Endodermal cell (in vitro differentiated cells): ENCODE measurements around the gene SLC1A7. TPM values are rescaled to one million over a fixed set of nuclear protein-coding genes. Genes with fewer than 3 reads are reported as not detected.

Experiments used
- DNase-seq: peaks from one replicate; pipeline ENCODE4 v3.0.0-alpha.2; 2017
- H3K27ac ChIP-seq: 2 replicates; pipeline ENCODE4 v1.5.1; 2013; ENCODE audit warnings: mild to moderate bottlenecking, low read depth, low read length, moderate library complexity
- H3K27me3 ChIP-seq: 2 replicates; pipeline ENCODE4 v1.6.1; 2013; ENCODE audit warnings: mild to moderate bottlenecking, low read length, moderate library complexity; ENCODE audit not compliant: insufficient read depth, control insufficient read depth, poor library complexity, severe bottlenecking
- H3K36me3 ChIP-seq: 2 replicates; pipeline ENCODE4 v1.7.0; 2013; ENCODE audit warnings: mild to moderate bottlenecking, low read length, moderate library complexity; ENCODE audit not compliant: control insufficient read depth, insufficient read depth
- H3K4me1 ChIP-seq: one replicate; pipeline ENCODE4 v1.7.0; 2013; ENCODE audit warnings: low read length; ENCODE audit not compliant: control insufficient read depth, insufficient read depth
- H3K4me3 ChIP-seq: 2 replicates; pipeline ENCODE4 v1.5.1; 2013; ENCODE audit warnings: mild to moderate bottlenecking, low read length, moderate library complexity
- H3K9ac ChIP-seq: 2 replicates; pipeline ENCODE4 v1.6.1; 2013; ENCODE audit warnings: mild to moderate bottlenecking, low read length, moderate library complexity; ENCODE audit not compliant: poor library complexity, severe bottlenecking; ENCODE audit errors: extremely low read depth
- H3K9me3 ChIP-seq: 2 replicates; pipeline ENCODE4 v1.6.1; 2013; ENCODE audit warnings: mild to moderate bottlenecking, low read length, moderate library complexity; ENCODE audit not compliant: control insufficient read depth
- H3K27ac Mint-ChIP-seq: 2 replicates; pipeline ENCODE4 v1.8.0; 2020; ENCODE audit warnings: mixed read lengths
- H3K27me3 Mint-ChIP-seq: 2 replicates; pipeline ENCODE4 v1.8.0; 2021; ENCODE audit warnings: mild to moderate bottlenecking, mixed read lengths; ENCODE audit not compliant: insufficient read depth
- H3K36me3 Mint-ChIP-seq: 2 replicates; pipeline ENCODE4 v1.8.0; 2020; ENCODE audit warnings: low read depth, mixed read lengths
- H3K4me1 Mint-ChIP-seq: 2 replicates; pipeline ENCODE4 v1.8.0; 2020; ENCODE audit warnings: mixed read lengths
- H3K4me3 Mint-ChIP-seq: 2 replicates; pipeline ENCODE4 v1.8.0; 2020; ENCODE audit warnings: mild to moderate bottlenecking, moderate library complexity, mixed read lengths
- H3K9me3 Mint-ChIP-seq: 2 replicates; pipeline ENCODE4 v1.8.0; 2020; ENCODE audit warnings: mild to moderate bottlenecking, mixed read lengths
- CTCF ChIP-seq: fragments of 200-600 bp; sonication (generic); conservative IDR thresholded peaks from 2 replicates; pipeline ENCODE4 v1.5.0; 2021; ENCODE audit warnings: antibody characterized with exemption, mild to moderate bottlenecking
- WGBS, 2 experiments: methylation state at CpG; one replicate each; pipeline versions ENCODE4 v1.1.5 to v1.1.7; 2013; ENCODE audit warnings: missing lambda C conversion rate in 2 of 2, mixed read lengths in 1 of 2; ENCODE audit not compliant: insufficient coverage in 1 of 2, insufficient read length in 1 of 2; 5-methylcytosine and 5-hydroxymethylcytosine counted together
- total RNA-seq, 2 donors: library from RNA; stranded (reverse); fragmentation: NEBNext Ultra II Directional in 1 of 2; extraction: Animal tissue kit (Norgen Biotek cat#: 25700) in 1 of 2; gene quantifications; 2 replicates in 1 of 2; 3 replicates in 1 of 2; pipeline ENCODE4 v1.2.1, GENCODE V29; 2021

SLC1A7 gene
- total RNA-seq, 2 donors from 2014 or later, result 1.7 to 2.3 TPM

- peaks cover 100% of the 10 kb centered on the region for H3K27me3 ChIP-seq
- no peak within 1 kb of the TSS for H3K9ac ChIP-seq
- Mint-ChIP-seq H3K27ac (no peak within 1 kb of the TSS), H3K36me3 (no peaks in the 10 kb centered on the region), H3K9me3 (no peaks in the 10 kb centered on the region), H3K4me1 (peaks cover 4% of the 10 kb centered on the region), H3K4me3 (peak within 1 kb of the TSS; percentile 59), H3K27me3 (peaks cover 88% of the 10 kb centered on the region)
- WGBS, 2 experiments, result 3 to 5% methylated on average over 11 to 72 of the region's 73 CpGs
- DNase-seq, result peak; percentile 71
- H3K9me3 ChIP-seq, result no peaks in the 10 kb centered on the region
- no peak within 1 kb of the TSS for H3K27ac ChIP-seq
- H3K4me1 ChIP-seq, result peaks cover 5% of the 10 kb centered on the region
- no peaks in the 10 kb centered on the region for H3K36me3 ChIP-seq
- peak within 1 kb of the TSS; percentile 69 for H3K4me3 ChIP-seq
- no peak for TF ChIP-seq CTCF
Observed at GRCh38 chr1:53061859-53062707, 80.4 kb downstream of the SLC1A7 start, which contains the start of gene PODN. PODN (plus strand) TSS chr1:53062213; CDS start chr1:53069856, 7,643 bp downstream.

- Mint-ChIP-seq H3K27ac (no peak overlapping the region), H3K4me3 (peak overlapping the region; percentile 59), H3K36me3 (no peaks in the 10 kb centered on the region), H3K4me1 (peaks cover 4% of the 10 kb centered on the region), H3K27me3 (peaks cover 88% of the 10 kb centered on the region), H3K9me3 (no peaks in the 10 kb centered on the region)
- no peak overlapping the region for H3K27ac ChIP-seq
- DNase-seq, result peak; percentile 51
- H3K4me1 ChIP-seq, result peaks cover 5% of the 10 kb centered on the region
- H3K9me3 ChIP-seq, result no peaks in the 10 kb centered on the region
- peaks cover 96% of the 10 kb centered on the region for H3K27me3 ChIP-seq
- H3K36me3 ChIP-seq, result no peaks in the 10 kb centered on the region
- TF ChIP-seq CTCF, result no peak
- peak overlapping the region; percentile 69 for H3K4me3 ChIP-seq
- 66% methylated on average over 13 to 19 of the region's 19 CpGs for WGBS, 2 experiments
- no peak overlapping the region for H3K9ac ChIP-seq
Observed at GRCh38 chr1:53061123-53061858, 81.1 kb downstream of the SLC1A7 start.

GRCh38 chr1:53060579-53060978 lies 81.9 kb downstream of the SLC1A7 start:
- H3K4me1 Mint-ChIP-seq, result peaks cover 4% of the 10 kb centered on the region
- H3K4me3 ChIP-seq, result no peak overlapping the region
- H3K4me1 ChIP-seq, result peaks cover 5% of the 10 kb centered on the region
- no peak overlapping the region for H3K27ac ChIP-seq
- no peaks in the 10 kb centered on the region for H3K9me3 Mint-ChIP-seq
- no peak overlapping the region for H3K4me3 Mint-ChIP-seq
- peaks cover 88% of the 10 kb centered on the region for H3K27me3 Mint-ChIP-seq
- H3K36me3 Mint-ChIP-seq, result no peaks in the 10 kb centered on the region
- no peak for TF ChIP-seq CTCF
- no peak overlapping the region for H3K9ac ChIP-seq
- no peaks in the 10 kb centered on the region for H3K36me3 ChIP-seq
- WGBS, 2 experiments, result 88 to 100% methylated on average over 1 of the region's 1 CpG
- no peaks in the 10 kb centered on the region for H3K9me3 ChIP-seq
- H3K27ac Mint-ChIP-seq, result no peak overlapping the region
- DNase-seq, result no peak
- peaks cover 89% of the 10 kb centered on the region for H3K27me3 ChIP-seq
